Measurements from ENCODE around the gene ERV3-1.
A peak's percentile ranks its signal among the peaks of the same experiment; 100 is the strongest.
"Not testable (repeated sequence)": the region's sequence is repeated elsewhere in the genome, so short reads cannot be mapped to it uniquely, and the experiment has no call there.

Gene ERV3-1

DNA sequence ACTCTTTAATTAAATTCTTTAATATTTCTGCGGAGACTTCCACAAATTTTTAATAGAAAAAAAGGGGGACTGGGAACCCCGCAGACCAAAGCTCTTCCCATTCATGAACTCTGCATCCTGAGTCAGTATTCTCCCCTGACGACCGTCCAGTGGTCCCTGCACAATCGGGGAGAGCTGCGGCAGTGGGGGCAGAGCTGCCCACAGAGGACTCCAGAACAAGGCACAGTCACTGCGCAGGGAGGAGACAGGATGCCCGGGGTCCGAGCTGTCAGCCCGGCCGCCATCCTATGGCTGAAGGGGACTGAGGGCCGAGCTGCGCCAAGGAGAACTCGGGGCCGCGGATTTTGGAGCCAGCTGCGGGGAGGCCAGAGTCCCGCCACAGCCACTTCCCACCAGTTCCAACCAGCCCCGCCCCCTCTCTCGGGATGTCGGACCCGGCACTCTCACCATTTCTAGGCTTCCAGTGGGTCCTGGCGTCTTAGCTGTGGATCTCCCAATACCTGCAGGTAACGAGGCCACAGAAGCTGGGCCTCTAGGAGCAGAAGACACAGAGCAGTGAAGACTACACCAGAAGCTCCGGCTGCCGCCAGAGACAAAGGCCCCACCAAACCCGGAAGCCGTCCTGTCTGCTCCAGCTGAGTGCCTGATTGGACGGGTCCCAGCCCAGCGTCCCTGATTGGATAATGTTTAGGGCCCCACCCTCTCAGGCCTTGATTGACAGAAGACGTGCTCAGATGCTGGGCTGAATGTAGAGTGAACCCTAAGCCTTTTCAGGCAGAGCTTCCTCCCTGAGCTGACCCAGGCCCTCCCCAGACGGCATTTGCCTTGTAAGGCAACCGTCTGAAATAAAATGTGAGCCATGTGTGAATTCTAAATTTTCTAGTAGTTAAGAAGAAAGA is at the start of gene ERV3-1:
ERV3-1 (minus strand) TSS at position 594 of the 899 bp plus-strand sequence. CDS start 13,661 bp downstream, outside the sequence.
- DNase-seq, result peak; percentile 97
- in situ Hi-C loops (cut with MboI; ENCODE audit: low pct_unique_long_range_greater_than_20kb, low sequenced_read_pairs), result no loop called here

DNA sequence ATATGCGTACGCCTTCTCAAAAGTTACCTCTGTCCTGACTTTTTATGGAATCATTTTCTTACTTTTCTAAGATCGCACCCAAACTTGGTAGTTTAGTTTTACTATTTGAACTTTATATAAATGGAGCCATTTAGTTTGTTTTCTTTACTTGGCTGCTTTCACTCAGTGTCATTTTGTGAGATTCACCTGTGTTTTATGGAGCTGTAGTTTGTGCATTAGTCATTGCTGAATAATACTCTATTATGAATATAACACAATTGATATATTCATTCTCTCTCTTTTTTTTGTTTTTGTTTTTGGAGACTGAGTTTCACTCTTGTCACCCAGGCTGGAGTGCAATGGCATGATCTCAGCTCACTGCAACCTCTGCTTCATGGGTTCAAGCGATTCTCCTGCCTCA is 49.3 kb upstream of the ERV3-1 start:
- in situ Hi-C loops (cut with MboI; ENCODE audit: low pct_unique_long_range_greater_than_20kb, low sequenced_read_pairs); DNase-seq: not testable (repeated sequence)

- DNase-seq; in situ Hi-C loops (cut with MboI; ENCODE audit: low pct_unique_long_range_greater_than_20kb, low sequenced_read_pairs): not testable (repeated sequence)
These were observed 48.0 kb upstream of the ERV3-1 start for GRCh38 chr7:65054466-65054994.

DNA sequence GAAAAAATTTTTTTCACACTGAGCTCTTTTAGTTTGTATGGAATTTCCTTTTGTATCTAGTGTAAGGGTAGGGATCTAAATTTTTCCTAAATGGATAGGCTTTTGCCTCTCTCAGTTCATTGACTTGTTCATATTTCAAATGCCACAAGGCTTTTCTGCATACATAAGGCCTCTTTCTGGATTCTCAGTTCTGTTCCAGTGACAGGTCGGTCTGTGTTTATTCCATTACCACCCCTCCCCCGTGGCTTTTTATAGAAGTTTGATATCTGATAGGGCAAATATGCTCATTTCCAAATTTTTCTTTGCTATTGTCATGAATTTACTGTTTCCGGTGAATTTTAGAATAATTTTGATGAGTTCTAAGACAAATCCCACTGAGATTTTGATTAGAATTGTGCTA is 45.2 kb upstream of the ERV3-1 start:
- in situ Hi-C loops (cut with MboI; ENCODE audit: low pct_unique_long_range_greater_than_20kb, low sequenced_read_pairs), result not testable (repeated sequence)

DNA sequence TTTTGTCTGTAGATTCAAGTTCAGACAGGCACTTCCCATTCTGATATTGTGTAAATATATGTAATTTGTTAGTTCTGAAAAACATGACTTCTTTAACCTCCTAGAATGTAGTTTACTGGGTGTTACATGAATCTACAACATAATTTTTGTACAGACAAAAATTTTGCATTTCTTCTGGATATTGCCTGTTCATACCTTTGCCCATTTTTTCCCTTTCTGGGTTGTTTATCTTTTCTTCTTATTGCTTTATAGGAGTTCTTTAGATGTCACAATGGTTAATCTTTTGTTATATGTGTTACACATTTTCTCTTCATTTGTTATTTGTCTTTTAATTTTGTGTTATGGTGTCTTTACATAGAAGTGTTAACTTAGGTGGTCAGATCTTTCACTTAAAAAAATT is 44.7 kb upstream of the ERV3-1 start:
- in situ Hi-C loops (cut with MboI; ENCODE audit: low pct_unique_long_range_greater_than_20kb, low sequenced_read_pairs), result not testable (repeated sequence)

More for the DNA sequence above, 45.2 kb upstream of the ERV3-1 start:
- DNase-seq, result not testable (repeated sequence)

DNA sequence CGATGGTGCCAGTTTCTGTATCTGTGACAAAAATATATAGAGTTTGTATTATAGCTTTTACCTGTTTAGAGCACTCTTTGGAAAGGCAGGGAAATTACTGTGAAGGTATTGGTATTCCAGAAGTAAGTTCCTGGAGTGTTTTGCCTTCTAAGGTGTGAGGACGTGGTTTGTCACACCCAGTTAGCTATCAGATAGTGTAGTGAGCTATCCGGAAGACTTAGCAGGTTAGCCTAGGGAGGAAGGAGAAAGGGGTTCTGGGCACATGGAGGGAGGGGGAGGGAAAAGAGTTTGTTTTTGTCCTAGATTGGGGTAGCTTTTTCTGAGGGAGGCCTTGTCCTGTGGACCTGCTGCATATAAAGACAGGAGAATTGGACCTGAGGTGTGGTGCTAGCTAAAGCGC is 39.8 kb upstream of the ERV3-1 start:
- in situ Hi-C loops (cut with MboI; ENCODE audit: low pct_unique_long_range_greater_than_20kb, low sequenced_read_pairs); DNase-seq: not testable (repeated sequence)

More for the DNA sequence above, 44.7 kb upstream of the ERV3-1 start:
- DNase-seq, result not testable (repeated sequence)

- in situ Hi-C loops (cut with MboI; ENCODE audit: low pct_unique_long_range_greater_than_20kb, low sequenced_read_pairs); DNase-seq: not testable (repeated sequence)
These were observed 39.1 kb upstream of the ERV3-1 start for GRCh38 chr7:65045589-65045988.

DNA sequence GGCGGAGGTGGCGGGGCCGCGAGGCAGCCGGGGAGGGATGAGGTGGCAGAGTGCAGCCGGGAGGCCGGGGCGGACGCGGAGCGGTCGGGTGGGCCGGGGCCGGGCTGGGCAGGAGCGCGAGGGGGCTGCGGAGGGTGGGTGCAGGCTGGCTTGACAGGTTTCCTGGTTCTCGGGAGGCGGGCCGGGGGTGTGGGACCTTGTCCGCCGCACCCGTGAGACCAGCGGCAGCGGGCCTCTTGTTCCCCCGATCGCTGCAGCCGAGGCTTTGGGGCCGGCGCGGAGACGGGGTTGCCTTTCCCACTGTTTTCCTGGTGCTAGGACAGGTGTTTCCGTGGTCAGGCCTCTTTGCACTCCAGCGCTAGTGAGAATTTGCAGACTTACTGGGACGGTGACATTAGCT is 32.3 kb upstream of the ERV3-1 start:
- peak; percentile 59 for DNase-seq
- in situ Hi-C loops (cut with MboI; ENCODE audit: low pct_unique_long_range_greater_than_20kb, low sequenced_read_pairs), result not testable (repeated sequence)

GRCh38 chr7:65037740-65038688 is 31.5 kb upstream of the ERV3-1 start:
- peak; percentile 75 for DNase-seq
- in situ Hi-C loops (cut with MboI; ENCODE audit: low pct_unique_long_range_greater_than_20kb, low sequenced_read_pairs), result no loop called here

DNA sequence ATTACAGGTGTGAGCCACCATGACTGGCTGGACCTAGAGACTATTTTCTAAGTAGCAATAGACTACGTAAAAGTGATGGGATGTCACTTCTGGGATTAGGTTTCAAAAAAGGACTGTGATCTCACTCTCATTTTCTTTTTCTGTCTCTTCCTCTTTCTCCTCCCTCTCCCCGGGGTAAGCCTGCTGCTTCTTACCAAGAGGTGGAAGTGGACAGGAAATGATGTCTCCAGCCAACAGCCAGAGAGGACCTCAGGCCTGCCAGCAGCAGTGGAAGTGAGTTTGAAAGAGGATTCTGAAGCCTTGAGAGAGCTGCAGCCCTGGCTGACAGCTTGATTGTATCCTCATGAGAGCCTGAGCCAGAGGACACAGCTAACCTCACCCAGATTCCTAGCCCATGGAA is 30.0 kb upstream of the ERV3-1 start:
- in situ Hi-C loops (cut with MboI; ENCODE audit: low pct_unique_long_range_greater_than_20kb, low sequenced_read_pairs), result not testable (repeated sequence)
- DNase-seq, result peak; percentile 77

DNA sequence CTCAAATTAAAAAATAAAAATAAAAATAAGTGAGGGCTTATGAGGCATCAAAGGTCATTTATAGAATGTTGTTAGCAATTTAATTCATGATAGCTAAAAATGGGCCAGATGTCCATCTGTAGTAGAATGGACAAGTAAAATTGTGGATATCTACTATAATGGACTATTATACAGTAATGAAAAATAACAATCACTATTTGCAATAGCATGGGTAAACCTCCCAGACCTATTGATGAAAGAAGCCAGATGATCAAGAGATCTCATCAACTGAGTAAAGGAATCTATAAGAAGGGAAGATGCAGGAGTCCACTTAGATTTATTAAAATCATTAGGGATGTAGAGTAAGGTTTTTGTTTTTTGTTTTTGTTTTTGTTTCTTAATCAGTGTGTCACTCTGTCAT is 29.0 kb upstream of the ERV3-1 start:
- DNase-seq; in situ Hi-C loops (cut with MboI; ENCODE audit: low pct_unique_long_range_greater_than_20kb, low sequenced_read_pairs): not testable (repeated sequence)

DNA sequence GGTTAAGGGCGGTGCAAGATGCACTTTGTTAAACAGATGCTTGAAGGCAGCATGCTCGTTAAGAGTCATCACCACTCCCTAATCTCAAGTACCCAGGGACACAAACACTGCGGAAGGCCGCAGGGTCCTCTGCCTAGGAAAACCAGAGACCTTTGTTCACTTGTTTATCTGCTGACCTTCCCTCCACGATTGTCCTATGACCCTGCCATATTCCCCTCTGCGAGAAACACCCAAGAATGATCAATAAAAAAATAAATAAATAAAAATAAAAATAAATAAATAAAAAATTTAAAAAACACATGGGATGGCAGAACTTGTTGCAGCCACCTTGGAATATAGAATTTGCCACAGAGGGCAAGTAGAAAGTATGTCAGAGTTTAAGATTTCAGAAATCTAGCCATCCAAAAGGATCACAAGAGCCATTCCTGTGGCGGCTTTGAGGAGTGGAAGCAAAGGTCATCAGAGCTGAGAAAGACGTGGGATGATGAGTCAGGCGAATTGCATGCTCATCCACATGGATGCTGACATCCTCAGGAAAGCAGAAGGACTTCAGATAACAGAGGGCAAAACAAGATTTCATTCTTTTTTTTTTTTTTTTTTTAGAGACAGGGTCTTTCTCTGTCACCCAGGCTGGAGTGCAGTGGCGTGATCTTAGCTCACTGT is 27.8 kb upstream of the ERV3-1 start:
- in situ Hi-C loops (cut with MboI; ENCODE audit: low pct_unique_long_range_greater_than_20kb, low sequenced_read_pairs); DNase-seq: not testable (repeated sequence)

DNA sequence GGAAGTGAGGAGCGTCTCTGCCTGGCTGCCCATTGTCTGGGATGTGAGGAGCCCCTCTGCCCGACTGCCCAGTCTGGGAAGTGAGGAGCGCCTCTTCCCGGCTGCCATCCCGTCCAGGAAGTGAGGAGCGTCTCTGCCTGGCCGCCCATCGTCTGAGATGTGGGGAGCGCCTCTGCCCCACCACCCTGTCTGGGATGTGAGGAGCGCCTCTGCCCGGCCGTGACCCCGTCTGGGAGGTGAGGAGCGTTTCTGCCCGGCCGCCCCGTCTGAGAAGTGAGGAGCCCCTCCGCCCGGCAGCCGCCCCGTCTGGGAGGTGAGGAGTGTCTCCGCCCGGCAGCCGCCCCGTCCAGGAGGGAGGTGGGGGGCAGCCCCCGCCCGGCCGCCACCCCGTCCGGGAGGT is 26.9 kb upstream of the ERV3-1 start:
- DNase-seq; in situ Hi-C loops (cut with MboI; ENCODE audit: low pct_unique_long_range_greater_than_20kb, low sequenced_read_pairs): not testable (repeated sequence)

GRCh38 chr7:65025023-65025422 is 18.5 kb upstream of the ERV3-1 start:
- DNase-seq; in situ Hi-C loops (cut with MboI; ENCODE audit: low pct_unique_long_range_greater_than_20kb, low sequenced_read_pairs): not testable (repeated sequence)

DNA sequence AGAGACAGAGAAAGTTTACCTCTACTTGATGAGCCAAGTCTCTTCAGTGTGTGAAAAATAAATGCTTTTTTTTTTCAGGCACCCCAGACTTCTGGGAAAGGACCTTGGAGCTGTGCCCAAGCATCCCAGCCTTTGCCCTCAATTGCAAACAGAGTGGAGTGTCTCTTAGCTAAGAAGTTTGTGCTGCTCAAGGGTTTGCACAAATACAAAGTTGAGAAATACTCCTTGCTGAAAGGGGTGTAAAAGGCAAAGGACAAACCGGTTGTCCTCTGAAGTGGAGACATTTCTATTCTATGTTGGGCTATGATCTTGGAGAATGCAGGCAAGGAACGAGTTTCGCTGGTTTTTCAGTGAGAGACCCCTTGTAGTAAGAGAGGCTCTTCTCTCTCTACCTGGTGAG is 14.5 kb upstream of the ERV3-1 start:
- in situ Hi-C loops (cut with MboI; ENCODE audit: low pct_unique_long_range_greater_than_20kb, low sequenced_read_pairs); DNase-seq: not testable (repeated sequence)

DNA sequence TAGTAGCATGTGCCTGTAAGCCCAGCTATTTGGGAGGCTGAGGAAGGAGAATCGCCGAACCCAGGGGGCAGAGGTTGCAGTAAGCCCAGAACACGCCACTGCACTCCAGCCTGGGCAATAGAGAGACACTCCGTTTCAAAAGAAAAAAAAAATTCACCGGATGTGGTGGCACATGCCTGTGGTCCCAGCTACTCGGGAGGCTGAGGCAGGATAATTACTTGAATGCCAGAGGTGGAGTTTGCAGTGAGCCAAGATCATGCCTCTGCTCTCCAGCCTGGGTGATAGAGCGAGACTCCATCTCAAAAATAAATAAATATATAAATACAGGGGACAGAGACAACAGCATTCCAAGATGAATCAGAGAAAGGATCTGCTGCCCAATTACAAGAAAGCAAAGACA is 3.4 kb upstream of the ERV3-1 start:
- DNase-seq; in situ Hi-C loops (cut with MboI; ENCODE audit: low pct_unique_long_range_greater_than_20kb, low sequenced_read_pairs): not testable (repeated sequence)

DNA sequence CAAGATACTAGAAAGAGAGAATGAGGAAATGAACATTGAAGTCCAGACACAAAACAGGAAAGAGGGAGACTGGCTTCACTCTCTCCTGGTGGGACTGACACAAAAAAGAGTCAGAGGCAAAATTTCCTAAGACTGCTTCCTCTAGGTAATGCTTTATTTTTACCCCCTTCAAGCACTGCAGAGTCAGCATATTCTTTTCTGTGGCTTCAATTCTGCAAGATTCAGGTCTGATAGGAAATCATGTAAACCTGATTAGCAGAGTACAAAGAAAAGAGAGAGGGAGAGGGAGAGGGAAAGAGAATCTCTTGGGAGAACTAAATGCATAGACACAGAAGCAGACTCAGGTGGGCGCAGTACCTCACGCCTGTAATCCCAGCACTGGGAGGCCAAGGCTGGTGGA is 2.9 kb upstream of the ERV3-1 start:
- in situ Hi-C loops (cut with MboI; ENCODE audit: low pct_unique_long_range_greater_than_20kb, low sequenced_read_pairs); DNase-seq: not testable (repeated sequence)

DNA sequence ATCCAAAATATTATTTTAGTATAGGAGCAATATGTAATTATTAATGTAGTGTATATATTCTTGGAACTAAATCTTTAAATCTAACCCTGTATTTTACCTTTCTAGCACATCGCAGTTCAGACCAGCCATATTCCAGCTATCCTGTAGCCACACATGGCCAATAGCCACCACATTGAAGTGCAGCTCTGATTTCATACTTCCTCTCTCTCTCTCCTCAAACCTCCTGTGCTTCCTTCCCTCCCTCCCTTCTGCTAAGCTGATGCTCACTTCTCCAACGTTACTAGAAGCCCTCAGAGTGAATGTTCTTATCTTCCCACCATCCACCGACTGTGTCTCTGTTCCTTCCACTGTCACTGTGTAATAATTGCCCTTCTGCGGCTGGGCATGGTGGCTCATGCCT is 549 bp upstream of the ERV3-1 start:
- DNase-seq, result peak; percentile 88
- in situ Hi-C loops (cut with MboI; ENCODE audit: low pct_unique_long_range_greater_than_20kb, low sequenced_read_pairs), result not testable (repeated sequence)

DNA sequence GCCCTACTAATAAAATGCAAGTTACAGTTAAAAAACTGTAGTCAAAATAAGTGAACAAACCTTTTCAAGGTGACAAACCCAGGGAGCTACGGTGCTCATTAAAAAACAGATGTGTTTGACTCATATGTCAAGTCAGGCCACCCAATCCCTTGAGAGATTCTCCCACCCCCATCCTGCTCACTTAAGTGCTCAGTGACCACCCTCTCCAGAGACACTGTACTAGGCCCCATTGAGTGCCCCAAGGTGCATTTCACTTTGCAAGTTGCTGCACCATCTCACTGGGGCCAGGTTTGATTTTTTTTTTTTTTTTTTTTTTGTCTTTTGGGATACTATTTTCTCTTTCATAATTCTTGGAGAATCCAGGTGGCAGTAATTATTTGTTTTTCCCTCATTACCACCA is 1.9 kb downstream of the ERV3-1 start:
- in situ Hi-C loops (cut with MboI; ENCODE audit: low pct_unique_long_range_greater_than_20kb, low sequenced_read_pairs), result no loop called here
- no peak for DNase-seq
